ELR (cell line): ENCODE results near the gene FTH1.
A peak's percentile ranks its signal among the peaks of the same experiment; 100 is the strongest.

Experiments
- DNase-seq: peaks from one replicate; pipeline ENCODE4 v3.0.0-alpha.2; 2015; ENCODE audit warnings: low read depth

Gene FTH1

DNA sequence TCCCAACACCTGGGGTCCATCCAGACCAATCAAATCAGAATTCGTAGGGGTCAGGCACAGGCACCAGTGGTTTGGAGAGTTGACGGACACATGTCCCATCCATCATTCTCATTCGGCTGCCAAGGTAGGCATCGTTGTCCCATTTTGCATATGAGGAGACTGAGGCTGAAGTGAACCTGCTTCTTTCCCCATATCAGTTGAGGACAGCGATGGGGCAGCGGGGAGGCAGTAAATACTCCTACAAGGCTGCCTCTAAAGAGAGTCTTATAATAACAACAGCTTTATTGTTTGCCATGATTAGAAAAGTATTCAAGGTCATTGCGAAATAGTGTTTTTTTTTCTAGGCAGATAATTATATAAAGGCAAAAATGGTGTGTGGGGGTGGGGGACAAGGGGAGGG, 18.9 kb downstream of the FTH1 start:
- DNase-seq: no peak

DNA sequence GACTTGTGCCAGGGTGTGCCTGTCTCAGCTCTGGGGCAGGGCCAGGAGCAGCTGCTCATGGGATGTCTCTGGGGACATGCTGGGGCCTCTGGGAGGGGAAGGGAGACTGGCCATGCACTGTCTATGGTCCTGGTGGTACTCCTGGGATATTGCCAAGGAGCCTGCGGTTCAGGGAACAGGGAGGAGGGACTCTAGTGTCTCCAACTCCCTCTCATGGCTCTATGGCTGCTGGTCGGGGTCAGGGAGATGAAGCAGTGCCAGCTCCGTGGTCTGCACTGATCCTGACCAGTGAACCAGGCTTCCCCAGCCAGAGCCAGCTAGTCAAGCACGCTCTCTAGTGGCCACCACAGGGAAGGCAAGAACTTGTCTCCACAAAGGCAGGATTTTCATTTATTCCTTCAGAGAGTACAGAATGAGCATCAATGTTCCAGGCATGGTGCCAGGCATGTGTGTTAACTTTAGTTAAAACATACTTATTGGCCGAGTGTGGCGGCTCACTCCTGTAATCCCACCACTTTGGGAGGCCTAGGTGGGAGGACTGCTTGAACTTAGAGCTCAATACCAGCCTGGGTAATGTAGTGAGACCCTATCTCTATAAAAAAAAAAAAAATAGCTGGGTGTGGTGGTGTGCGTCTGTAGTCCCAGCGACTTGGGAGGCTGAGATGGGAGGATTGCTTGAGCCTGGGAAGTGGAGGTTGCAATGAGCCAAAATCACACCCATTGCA, 19.8 kb downstream of the FTH1 start:
- peak; percentile 83 for DNase-seq

DNA sequence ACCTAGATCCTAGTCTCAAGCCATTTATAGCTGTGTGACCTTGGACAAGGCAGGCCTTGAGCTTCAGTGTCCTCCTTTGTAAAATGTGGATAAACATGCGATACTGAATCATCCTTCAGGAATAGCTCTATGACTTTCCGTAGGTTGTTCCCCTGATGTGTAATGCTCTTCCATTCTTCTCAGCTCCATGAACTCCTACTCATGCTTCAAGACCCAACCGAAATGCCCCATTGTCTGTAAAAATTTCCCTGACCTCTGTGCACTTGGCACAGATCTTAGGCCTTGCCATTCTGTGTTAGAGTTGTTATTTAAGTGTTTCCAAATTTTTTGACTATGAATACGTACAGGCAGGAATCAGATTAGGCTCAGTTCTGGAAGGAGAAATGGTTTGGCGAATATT, 20.5 kb downstream of the FTH1 start:
- no peak for DNase-seq

DNA sequence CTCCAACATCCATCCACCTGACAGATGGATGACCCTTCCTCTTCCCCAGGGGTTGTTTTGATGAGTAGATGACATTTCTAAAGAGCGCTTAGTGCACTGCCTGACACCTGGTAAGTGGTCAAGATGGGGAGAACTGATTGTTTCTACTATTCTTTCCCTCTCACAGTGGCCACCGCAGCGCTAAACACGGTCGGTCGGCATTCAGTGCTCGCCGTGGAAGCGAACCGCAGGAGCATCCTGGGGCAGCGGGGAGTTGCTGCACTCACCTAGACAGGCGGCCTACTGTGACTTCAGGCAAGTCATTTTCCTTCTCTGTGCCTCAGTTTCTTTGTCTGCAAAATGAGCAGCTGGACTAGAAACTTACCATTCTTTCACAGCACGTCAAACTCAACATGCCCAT, 22.2 kb downstream of the FTH1 start:
- no peak for DNase-seq

DNA sequence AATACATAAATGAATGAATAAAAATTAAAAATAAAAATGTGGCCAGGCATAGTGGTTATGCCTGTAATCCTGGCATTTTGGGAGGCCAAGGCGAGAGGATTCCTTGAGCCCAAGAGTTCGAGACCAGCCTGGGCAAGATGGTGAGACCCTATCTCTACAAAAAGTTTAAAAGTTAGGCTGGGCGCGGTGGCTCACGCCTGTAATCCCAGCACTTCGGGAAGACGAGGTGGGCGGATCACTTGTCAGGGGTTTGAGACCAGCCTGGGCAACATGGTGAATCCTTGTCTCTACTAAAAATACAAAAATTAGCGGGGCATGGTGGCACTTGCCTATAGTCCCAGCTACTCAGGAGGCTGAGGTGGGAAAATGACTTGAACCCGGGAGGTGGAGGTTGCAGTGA, 27.0 kb downstream of the FTH1 start:
- no peak for DNase-seq

DNA sequence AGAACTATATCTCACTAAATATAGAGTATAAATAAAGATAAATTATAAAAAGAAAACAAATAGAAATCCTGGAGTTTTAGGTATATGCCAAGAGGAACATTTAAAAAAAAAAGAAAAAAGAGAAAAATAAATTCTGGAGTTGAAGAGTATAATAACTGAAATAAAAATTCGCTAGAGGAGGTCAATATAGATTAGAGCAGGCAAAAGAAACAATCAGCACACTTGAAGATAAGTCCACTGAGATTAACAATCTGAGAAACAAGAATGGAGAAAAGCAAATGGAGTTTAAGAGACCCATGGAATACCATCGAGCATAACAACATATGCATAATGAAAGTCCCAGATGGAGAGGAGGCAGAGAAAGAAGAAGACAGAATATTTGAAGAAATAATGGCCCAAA, 31.6 kb downstream of the FTH1 start:
- no peak for DNase-seq

DNA sequence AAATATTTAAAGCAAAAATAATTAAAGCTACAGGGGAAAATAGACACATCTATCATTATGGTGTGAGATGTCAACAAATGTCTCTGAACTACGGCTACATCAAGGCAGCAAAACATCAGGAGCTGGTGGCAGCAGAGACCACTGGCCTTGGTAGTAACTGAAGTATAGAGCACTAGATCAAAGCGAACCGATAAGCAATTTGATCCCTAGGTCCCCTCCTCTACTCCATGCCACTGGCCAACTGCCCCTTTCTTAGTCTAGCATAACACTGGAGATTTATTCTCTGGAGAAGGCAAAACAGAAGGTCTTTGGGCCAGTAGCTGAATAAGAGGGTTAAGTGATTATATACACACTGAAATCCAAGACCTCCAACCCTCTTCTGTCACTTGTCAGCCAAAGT, 36.5 kb downstream of the FTH1 start:
- no peak for DNase-seq

DNA sequence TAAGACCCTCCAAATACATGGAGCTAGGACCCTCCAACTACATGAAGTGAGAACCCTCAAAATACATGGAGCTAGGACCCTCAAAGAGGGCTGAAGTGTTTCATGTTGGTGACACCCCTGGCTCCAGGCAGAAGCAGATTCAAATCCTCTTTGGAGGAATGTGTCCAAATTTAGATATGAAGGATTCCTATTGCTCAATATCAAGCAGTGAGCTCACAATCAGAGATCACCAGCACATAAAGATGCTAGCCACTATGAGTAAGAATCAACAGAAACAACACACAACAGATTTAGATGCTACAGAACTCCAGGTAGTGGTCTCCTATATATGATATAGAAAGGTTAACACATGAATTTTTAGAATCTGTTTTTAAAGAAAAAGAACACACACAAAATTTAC, 38.8 kb downstream of the FTH1 start:
- DNase-seq: no peak

DNA sequence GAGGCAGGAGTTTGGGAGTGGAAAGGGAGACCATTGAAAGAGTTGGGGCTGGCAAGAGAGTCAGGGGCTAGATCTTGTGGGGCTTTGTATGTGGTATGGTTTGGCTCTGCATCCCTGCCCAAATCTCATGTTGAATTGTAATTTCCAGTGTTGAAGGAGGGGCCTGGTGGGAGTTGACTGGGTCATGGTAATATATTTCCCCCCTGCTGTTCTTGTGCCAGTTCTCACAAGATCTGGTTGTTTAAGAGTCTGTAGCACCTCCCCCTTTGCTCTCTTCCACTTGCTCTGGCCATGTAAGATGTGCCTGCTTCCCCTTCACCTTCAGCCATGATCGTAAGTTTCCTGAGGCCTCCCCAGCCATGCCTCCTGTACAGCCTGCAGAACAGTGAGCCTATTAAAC, 39.9 kb downstream of the FTH1 start:
- peak; percentile 5 for DNase-seq

DNA sequence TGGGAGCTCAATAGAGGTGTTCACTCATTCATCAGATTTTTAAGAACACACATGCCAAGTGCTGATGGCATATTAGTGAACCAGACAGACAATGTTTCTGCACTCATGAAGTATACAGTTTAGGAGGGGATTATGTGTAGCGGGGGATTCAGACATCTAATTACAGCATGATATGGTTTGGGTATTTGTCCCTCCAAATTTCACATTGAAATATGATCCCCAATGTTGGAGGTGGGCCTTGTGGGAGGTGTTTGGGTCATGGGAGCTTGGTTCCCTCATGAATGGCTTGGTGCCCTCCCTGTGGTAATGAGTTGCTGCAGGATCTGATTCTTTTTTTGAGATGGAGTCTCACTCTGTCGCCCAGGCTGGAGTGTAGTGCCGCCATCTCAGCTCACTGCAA, 41.2 kb downstream of the FTH1 start:
- DNase-seq: no peak

DNA sequence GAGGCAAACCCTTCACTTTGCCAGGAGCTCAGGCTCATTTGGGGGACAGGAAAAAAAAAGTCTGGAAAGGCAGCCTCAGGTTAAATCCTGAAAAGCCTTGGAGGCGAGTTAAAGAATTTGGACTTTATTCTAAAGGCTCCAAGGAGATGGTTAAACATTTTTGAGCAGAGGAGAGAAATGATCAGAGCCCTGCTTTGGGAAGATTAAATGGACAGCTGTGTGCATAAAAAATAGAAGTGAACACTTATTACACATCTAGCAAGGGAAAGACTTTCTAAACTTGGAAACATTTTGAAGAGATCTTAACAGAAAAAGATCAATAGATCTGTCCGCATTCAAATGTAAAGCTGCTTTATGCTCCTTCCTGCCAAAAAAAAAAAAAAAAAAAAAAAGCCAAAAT, 41.7 kb downstream of the FTH1 start:
- no peak for DNase-seq

DNA sequence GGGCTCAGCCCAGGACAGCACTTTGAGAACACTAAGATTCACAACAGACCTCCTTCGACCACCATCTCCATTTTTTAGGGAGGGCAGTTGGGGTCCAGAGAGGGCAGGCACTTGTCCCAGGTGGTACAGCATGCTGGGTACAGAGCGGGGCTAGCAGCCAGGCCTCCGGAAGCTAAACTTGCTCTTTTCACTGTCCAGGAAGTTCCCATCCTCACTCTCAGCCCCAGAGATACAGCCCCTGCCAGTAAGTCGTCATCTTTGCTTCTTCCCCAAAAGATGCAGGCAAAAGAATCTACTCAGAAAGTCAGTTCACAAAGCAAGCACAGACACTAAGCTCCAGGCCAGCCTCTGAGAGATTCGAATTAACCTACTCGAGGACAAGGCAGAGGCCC, 43.4 kb downstream of the FTH1 start:
- no peak for DNase-seq

DNA sequence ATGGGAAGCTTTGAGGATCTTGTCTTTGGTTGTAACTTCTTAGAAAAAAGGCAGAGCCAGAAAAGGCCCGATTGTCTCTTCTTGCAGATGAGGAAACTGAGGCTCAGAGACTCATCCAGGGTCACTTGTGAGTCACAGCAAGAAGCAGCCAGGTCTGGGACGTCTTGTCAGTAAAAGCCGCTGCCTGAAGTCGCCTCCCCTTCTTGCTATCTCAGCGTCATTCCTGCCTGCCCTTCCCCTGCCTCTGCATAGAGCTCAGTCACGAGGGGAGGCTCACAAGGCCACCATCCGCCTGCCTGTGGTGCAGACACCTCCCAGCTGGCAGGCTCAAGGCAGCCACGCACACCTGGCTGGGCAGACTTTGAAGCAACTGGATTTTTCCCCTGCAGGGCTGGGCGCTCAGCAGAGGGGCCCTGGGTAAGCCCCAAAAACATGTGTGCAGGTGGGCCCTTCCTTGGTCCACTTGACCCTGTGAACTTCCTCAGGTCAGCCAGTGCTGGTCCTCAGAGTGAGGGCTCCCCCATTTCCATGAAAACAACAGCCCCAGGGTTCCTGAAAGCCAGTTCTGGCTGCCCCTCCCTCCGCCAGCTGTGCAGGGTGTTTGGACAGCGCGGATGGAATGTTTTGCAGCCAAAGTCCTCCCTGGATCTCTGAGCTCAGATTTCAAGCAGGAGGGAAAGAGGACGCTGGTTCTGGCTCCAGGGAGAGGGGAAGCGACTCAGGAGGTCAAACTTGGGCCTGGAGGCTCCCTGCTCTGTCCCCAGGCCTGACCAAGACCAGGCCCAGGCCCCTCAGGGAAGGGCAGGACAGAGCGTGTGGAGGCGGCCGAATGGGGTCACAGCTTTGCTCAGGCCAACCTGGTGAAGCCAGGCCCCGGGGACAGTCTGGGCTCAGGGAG, 44.0 kb downstream of the FTH1 start:
- DNase-seq: no peak

DNA sequence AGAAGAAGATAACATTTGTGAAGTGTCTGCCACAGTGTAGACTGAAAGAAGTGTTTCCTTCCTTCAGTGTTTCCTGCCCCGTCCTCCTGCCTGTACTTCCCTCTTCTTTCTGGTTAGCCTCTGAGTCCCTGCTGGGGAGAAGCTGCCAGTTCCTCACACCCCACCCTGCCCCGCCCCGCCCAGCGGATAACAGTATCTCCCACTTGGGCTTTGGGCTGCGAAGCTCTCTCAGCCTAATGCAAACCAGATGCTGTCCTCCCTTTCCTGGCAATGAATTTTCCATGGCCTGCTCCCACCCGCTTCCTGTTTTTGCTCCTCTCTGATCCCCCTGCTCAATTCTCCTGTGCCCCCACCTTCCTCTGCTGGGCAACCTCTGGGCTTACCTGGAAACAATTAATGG, 44.9 kb downstream of the FTH1 start:
- DNase-seq: no peak

DNA sequence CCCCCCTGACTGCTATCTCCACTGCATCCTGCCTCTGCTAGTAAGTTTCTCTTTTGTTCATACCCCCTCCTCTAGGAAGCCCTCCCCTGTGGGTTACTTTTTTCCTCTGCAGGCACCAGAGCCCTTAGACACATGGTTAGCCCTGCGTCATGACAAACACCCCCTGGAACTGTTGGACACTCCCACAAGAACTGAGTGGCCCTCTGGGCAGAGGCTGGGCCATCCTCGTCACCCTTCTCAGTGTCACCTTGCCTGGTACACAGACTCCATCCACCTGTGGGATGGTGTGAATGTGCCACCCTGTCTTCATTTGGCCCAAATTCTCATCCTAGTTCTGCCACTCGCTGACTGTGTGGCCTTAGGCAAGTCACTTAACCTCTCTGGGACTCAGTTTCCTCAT, 46.0 kb downstream of the FTH1 start:
- no peak for DNase-seq

DNA sequence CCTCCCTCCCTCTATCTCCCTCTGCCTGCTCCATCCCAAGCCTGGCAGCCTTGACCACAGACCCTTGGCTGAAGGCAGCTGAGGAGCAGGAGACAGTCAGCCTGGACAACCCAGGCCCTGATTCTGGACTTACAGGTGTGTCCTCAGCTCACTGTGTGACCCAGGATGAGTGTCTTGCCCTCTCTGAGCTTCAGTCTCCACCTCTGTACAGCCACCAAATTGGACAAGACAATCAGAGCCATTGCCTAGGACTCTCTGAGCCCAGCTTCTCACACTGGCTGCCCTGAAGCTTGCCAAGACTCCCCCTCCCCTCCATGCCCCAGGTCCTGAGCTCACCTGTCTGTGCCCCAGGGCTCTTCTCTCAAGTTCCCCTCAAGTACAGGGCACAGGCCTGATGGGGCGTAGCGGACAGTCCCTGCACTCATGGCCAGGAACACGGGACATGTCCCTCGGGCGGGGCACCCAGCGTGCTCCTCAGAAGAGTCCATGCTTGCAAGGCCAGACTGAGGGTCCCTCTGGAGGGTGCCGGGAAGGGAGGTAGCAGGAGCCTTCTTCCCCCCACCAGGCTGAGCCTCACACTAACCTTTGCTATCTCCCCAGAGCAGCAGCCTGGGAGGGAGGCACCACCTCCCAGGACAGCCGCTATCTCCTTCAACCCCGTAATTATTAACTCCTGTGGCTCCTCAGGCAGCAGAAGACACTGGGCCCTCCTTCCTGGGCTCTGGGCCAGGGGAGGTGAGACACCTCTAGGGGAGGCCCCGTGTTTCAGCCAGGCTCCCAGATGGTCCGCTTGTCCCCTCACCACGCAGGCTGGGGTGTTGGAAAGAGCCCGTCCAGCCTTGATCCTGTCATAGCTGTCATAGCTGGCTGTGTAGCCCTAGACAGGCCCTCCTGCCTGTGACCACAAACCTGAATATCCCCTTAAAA, 47.5 kb downstream of the FTH1 start:
- DNase-seq: no peak

DNA sequence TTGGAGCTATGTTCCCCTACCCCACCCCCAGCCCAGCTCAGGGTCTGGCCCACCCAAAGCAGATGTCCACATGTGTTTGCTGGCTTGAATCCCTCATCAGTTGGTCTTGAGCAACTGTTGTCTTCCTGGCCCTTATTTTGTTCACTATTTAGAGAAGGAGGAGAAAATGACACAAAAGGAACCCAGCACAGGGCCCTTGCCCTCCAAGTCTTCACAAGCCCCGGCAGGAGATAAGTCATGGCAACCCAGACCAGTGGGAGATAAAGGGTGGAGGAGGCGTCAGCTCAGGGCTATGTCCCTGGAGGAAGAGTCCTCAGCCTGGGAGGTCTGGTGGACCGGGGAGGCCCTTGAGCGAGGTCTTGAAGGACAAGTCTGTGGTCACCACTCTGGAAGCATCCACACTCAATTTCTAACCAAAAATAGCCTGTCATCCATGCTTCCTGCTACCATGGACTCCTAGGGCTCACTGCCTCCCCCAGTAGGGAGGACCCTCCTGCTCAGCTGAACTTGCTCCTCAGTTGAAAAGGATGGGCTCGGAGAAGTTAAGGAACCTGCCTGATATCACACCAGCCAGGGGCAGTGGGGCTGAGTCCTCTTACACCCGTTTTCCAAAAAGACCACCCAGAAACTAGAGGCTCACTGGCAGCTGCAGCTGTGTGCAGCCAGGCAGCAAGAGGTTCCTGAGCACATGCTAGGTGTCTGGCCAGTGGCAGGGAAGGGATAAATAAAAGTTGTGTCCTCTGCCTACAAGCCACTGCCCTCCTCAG, 48.3 kb downstream of the FTH1 start:
- DNase-seq: no peak

DNA sequence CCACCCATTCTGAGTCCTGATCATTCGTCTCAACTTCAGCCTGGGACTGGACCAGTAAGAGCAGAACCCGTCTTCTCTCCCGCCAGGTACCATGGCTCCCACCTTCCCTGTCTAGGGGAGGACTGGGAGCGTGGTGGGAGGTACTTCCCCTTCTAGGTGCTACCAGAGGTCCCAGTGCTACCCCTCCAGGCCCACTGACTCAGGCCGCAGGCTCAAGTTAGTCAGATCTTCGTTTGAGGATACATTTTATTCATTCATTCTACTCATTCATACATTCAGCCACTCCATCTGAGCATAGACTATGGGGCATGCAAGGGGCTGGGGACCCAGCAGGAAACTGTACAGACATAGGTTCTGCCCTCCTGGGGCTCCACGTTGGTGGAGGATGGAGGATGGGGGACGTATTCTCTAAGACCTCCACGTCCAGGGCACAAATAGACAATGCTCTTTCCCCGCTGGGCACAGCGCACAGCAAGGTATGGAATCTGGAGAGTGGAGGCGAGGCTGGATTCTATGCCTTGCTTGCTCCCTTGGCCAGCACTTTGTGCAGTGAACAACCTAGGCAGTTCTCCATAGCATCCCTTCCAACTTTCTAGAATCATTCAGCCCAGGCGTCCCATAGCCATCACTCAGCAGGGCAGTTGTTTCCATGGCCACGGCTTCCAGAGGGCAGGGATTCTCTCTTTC, 49.0 kb downstream of the FTH1 start:
- DNase-seq: no peak

DNA sequence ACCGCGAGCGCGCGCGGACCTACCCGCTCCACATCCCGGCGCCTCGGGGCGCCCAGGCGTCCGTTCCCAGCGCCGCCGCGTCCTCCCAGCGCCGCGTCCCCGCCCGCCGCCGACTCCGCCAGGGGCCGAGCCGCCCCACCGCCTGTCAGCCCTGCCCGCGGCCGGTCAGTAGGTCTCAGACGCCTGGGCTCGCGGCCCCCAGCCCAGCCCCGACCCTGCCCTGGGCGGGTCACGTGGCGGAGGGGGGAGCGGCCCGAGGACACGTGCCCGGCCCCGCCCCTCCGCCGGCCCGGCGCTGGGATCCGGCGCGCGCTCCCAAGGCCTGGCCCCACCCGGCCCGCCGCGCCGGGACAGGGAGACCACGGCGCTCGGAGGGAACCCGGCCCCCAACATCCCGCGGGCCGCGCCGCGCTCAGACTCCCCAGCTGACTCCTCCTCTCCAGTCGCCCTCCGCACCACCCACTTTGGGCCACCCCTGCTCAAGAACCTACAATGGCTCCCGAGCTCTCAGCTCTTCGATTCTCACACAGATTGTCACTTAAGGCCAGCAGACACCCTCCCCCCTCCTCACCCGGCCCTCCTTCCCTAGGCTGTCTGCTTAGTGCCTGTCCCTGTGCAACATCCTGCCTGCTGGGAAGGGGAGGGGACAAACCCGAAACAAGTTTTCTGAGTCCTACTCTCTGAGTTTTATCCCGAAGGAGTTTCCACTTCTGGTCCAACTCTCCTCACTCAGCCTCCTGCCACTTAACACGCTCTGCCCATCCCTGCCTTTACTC, 49.9 kb downstream of the FTH1 start, which contains the start of gene RAB3IL1:
Gene RAB3IL1 (minus strand): TSS at position 233 of the 776 bp plus-strand sequence. CDS start 199 bp downstream, at position 34.
- peak; percentile 42 for DNase-seq

DNA sequence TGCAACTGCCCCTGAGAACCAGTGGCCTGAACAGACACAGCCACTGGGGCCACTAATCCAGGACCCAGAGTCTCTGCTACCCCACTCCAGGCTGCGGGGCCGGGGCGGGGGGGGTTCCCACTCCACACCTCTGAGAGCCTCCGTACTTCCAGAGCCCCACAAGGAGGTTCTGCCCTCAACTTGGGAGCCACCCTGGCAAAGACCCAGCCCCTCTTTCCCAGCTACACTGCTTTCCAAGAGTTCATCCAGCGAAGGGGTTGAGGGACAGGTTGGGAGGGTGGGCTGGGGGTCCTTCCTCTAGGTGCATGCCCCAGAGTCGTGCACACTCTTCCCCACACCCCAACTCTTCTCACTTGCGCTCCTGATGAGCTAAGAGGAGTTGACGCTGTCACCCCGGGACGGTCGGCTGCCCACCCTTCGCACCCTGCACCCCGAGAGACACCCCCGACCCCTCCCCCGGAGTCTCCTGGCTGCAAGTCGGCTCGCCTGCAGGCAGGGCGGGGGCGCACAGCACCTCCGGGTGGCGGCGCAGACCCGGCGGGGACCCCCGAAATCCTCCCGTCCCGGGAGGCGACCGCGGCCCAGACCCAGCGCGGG, 50.6 kb downstream of the FTH1 start:
- DNase-seq: no peak
